ENCODE results near the gene S1PR5.

The S1PR5 gene

DNA sequence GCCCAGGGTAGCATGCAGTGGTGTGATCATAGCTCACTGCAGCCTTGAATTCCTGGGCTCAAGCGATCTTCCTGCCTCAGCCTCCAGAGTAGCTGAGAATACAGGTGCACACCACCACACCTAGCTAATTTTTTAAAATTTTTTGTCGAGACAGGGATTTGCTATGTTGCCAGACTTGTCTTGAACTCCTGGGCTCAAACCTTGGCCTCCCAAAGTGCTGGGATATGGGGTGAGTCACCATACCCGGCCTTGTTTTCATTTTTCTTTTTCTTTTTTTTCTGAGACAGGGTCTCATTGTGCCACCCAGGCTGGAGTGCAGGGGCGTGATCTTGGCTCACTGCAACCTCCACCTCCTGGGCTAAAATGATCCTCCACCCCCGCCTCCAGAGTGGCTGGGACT, 52.8 kb downstream of the S1PR5 start:
- DNase-seq: no peak
